Measurements from ENCODE around the gene ZNF722. TPM values are rescaled to one million over a fixed set of nuclear protein-coding genes. Genes with fewer than 3 reads are reported as not detected.
"Not testable (repeated sequence)": the region's sequence is repeated elsewhere in the genome, so short reads cannot be mapped to it uniquely, and the experiment has no call there.

ZNF722 gene
- not detected for polyA plus RNA-seq

GRCh38 chr7:63998549-63998948 lies at the start of gene ZNF722:
TSS of gene ZNF722 (plus strand) at chr7:63998849. CDS start at chr7:63998962, 113 bp downstream.
- no peak for DNase-seq
- no peaks in the 10 kb centered on the region for H3K27me3 Mint-ChIP-seq (ENCODE audit: low read depth in 3 of 3)
- no peaks in the 10 kb centered on the region for H3K4me1 Mint-ChIP-seq
- H3K27ac Mint-ChIP-seq = no peak within 1 kb of the TSS
- no peaks in the 10 kb centered on the region for H3K36me3 Mint-ChIP-seq
- H3K4me3 Mint-ChIP-seq = no peak within 1 kb of the TSS
- peaks cover 19 to 46% (median 32%) of the 10 kb centered on the region in 6 donors for H3K9me3 Mint-ChIP-seq

- no peak for DNase-seq
- H3K36me3 Mint-ChIP-seq = no peaks in the 10 kb centered on the region
- H3K9me3 Mint-ChIP-seq = peaks cover 2 to 23% (median 12%) of the 10 kb centered on the region in 6 donors
- no peaks in the 10 kb centered on the region for H3K4me1 Mint-ChIP-seq
- peaks cover 0 to 4% (median 0%) of the 10 kb centered on the region in 3 donors for H3K27me3 Mint-ChIP-seq (ENCODE audit: low read depth in 3 of 3)
- H3K27ac Mint-ChIP-seq = no peak overlapping the region
- no peak overlapping the region for H3K4me3 Mint-ChIP-seq
Observed at GRCh38 chr7:63953181-63953580, 45.5 kb upstream of the ZNF722 start.

- no peaks in the 10 kb centered on the region for H3K4me1 Mint-ChIP-seq
- H3K36me3 Mint-ChIP-seq = no peaks in the 10 kb centered on the region
- peaks cover 3 to 19% (median 8%) of the 10 kb centered on the region in 6 donors for H3K9me3 Mint-ChIP-seq
- no peaks in the 10 kb centered on the region for H3K27me3 Mint-ChIP-seq (ENCODE audit: low read depth in 3 of 3)
- DNase-seq = no peak
- H3K27ac Mint-ChIP-seq = no peak overlapping the region
- H3K4me3 Mint-ChIP-seq = no peak overlapping the region
Observed at GRCh38 chr7:63968629-63969028, 30.0 kb upstream of the ZNF722 start.

- peaks cover 19 to 67% (median 55%) of the 10 kb centered on the region in 6 donors for H3K9me3 Mint-ChIP-seq
- not testable (repeated sequence) for H3K36me3 Mint-ChIP-seq; H3K4me3 Mint-ChIP-seq; H3K27ac Mint-ChIP-seq; H3K27me3 Mint-ChIP-seq (ENCODE audit: low read depth in 3 of 3); DNase-seq; H3K4me1 Mint-ChIP-seq
Observed at GRCh38 chr7:64015496-64015895, 16.8 kb downstream of the ZNF722 start.

GRCh38 chr7:64035388-64035787 lies 36.7 kb downstream of the ZNF722 start:
- no peak for DNase-seq
- peaks cover 0 to 5% (median 4%) of the 10 kb centered on the region in 3 donors for H3K36me3 Mint-ChIP-seq
- H3K27me3 Mint-ChIP-seq (ENCODE audit: low read depth in 3 of 3) = peaks cover 0 to 7% (median 7%) of the 10 kb centered on the region in 3 donors
- H3K4me3 Mint-ChIP-seq = no peak overlapping the region
- no peaks in the 10 kb centered on the region for H3K4me1 Mint-ChIP-seq
- H3K27ac Mint-ChIP-seq = no peak overlapping the region
- H3K9me3 Mint-ChIP-seq = peaks cover 21 to 83% (median 65%) of the 10 kb centered on the region in 6 donors

- Mint-ChIP-seq H3K27me3 (ENCODE audit: low read depth in 3 of 3) (peaks cover 0 to 7% (median 4%) of the 10 kb centered on the region in 3 donors), H3K27ac (no peak overlapping the region), H3K9me3 (peaks cover 20 to 76% (median 55%) of the 10 kb centered on the region in 6 donors), H3K36me3 (peaks cover 0 to 5% (median 4%) of the 10 kb centered on the region in 3 donors), H3K4me1 (no peaks in the 10 kb centered on the region), H3K4me3 (peak overlapping the region in 3 of 5 donors; percentile 8 to 60 (median 12))
- DNase-seq = no peak
Observed at GRCh38 chr7:64037095-64037494, 38.4 kb downstream of the ZNF722 start.

GRCh38 chr7:64045301-64046040 lies 46.8 kb downstream of the ZNF722 start, which contains the start of gene ZNF727:
TSS of gene ZNF727 (plus strand) at chr7:64045434. CDS start at chr7:64045622, 188 bp downstream.
- Mint-ChIP-seq H3K4me3 (peak within 1 kb of the TSS; percentile 84 to 94 (median 89)), H3K36me3 (no peaks in the 10 kb centered on the region), H3K27me3 (ENCODE audit: low read depth in 3 of 3) (peaks cover 0 to 4% (median 2%) of the 10 kb centered on the region in 3 donors), H3K4me1 (peaks cover 12 to 26% of the 10 kb centered on the region in 2 donors), H3K9me3 (peaks cover 17 to 38% (median 25%) of the 10 kb centered on the region in 6 donors), H3K27ac (peak within 1 kb of the TSS; percentile 70 to 90 (median 78))
- DNase-seq = peak; percentile 65 to 71 (median 68)

- Mint-ChIP-seq H3K4me3 (peak overlapping the region; percentile 84 to 94 (median 89)), H3K4me1 (peaks cover 12 to 26% of the 10 kb centered on the region in 2 donors), H3K27ac (peak overlapping the region in 5 of 6 donors; percentile 40 to 78 (median 66)), H3K9me3 (peaks cover 17 to 36% (median 24%) of the 10 kb centered on the region in 6 donors), H3K27me3 (ENCODE audit: low read depth in 3 of 3) (peaks cover 0 to 4% (median 2%) of the 10 kb centered on the region in 3 donors), H3K36me3 (no peaks in the 10 kb centered on the region)
- DNase-seq = no peak
Observed at GRCh38 chr7:64046041-64046389, 47.4 kb downstream of the ZNF722 start.

Other genes starting within 250 kb of the ZNF722 start
- gene ZNF727, start 46.6 kb downstream of the ZNF722 start, polyA plus RNA-seq = under 1 TPM in 2 of 3 donors, not detected in 1; 0.42 to 0.86 TPM
- gene ZNF735, start 208.4 kb downstream of the ZNF722 start, polyA plus RNA-seq = not detected
- gene ZNF679, start 229.6 kb downstream of the ZNF722 start, polyA plus RNA-seq = not detected

Data from immature natural killer cell (primary cell).